ENCODE measurements around the gene RBMS3. TPM values are rescaled to one million over a fixed set of nuclear protein-coding genes. Genes with fewer than 3 reads are reported as not detected.
A peak's percentile ranks its signal among the peaks of the same experiment; 100 is the strongest.

Gene RBMS3
- total RNA-seq, 1 donor from 2014 or later, result 23.7 TPM

DNA sequence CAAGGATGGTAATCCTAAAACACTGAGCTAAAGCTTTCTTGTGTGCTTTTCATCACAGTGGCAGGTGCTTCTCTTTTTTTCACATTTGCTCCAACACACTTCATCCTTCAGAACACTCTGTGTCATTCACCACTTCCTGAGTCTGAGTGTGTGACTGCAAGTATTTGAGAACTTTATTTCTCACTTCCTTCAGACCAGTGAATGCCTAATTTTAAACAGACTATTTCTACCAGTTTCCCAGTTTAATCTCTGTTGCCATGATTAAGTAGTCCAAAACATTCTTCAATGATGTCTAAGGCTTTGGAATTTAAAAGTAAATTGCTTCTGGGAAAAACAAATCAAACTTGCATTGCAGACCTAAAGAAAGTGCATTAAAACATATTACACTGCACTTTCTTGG is 541.2 kb downstream of the RBMS3 start:
- Histone ChIP-seq H3K27me3 (ENCODE audit: control insufficient read depth, insufficient read depth, low read length) (no peaks in the 10 kb centered on the region), H3K4me3 (ENCODE audit: low read depth, low read length) (no peak overlapping the region), H3K36me3 (ENCODE audit: control insufficient read depth, insufficient read depth, low read length) (no peaks in the 10 kb centered on the region)
- peak; percentile 10 for DNase-seq (ENCODE audit: low read depth)
- TF ChIP-seq, protein P1, sequence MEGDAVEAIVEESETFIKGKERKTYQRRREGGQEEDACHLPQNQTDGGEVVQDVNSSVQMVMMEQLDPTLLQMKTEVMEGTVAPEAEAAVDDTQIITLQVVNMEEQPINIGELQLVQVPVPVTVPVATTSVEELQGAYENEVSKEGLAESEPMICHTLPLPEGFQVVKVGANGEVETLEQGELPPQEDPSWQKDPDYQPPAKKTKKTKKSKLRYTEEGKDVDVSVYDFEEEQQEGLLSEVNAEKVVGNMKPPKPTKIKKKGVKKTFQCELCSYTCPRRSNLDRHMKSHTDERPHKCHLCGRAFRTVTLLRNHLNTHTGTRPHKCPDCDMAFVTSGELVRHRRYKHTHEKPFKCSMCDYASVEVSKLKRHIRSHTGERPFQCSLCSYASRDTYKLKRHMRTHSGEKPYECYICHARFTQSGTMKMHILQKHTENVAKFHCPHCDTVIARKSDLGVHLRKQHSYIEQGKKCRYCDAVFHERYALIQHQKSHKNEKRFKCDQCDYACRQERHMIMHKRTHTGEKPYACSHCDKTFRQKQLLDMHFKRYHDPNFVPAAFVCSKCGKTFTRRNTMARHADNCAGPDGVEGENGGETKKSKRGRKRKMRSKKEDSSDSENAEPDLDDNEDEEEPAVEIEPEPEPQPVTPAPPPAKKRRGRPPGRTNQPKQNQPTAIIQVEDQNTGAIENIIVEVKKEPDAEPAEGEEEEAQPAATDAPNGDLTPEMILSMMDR (IDR thresholded peaks at IDR 0.05; ENCODE audit: insufficient read depth, low read length, poor library complexity, severe bottlenecking), result no peak

DNA sequence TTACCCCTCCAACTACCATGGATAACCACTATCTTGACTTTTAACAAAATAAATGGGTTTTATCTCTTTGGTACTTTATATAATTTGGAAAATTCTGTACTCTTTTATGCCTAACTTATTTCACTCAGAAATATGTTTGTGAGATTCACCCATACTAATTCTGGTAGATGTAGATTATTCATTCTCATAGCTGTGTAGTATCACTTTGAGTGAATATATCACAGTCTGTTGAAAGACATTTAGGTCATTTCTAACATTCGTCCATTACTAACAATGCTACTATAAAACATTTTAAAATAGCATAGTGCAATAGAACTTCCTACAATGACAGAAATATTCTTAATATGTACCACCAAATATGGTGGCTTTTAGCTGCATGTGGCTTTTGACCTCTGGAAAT is 542.4 kb downstream of the RBMS3 start:
- Histone ChIP-seq H3K36me3 (ENCODE audit: control insufficient read depth, insufficient read depth, low read length) (no peaks in the 10 kb centered on the region), H3K27me3 (ENCODE audit: control insufficient read depth, insufficient read depth, low read length) (no peaks in the 10 kb centered on the region), H3K4me3 (ENCODE audit: low read depth, low read length) (no peak overlapping the region)
- DNase-seq (ENCODE audit: low read depth), result no peak
- TF ChIP-seq, protein P1 (IDR thresholded peaks at IDR 0.05; ENCODE audit: insufficient read depth, low read length, poor library complexity, severe bottlenecking), result no peak

DNA sequence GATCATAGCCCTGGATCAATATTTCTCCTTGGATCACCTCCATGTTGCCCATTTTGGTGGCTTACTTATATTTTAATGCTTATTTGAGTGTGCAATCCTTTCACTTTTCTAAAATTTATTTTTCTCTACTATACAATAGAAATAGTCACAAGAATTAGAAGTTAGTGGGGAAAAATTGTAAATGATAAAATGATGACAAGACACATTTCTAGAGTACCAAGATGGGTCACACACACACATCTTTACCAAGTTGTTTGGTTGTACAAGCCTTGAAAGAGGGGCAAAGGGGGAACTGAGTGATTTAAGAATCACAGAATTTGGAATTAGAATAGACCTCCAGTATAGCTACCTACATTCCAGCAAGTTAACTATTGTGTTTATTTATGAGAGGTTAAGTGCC is 545.8 kb downstream of the RBMS3 start:
- Histone ChIP-seq H3K36me3 (ENCODE audit: control insufficient read depth, insufficient read depth, low read length) (no peaks in the 10 kb centered on the region), H3K27me3 (ENCODE audit: control insufficient read depth, insufficient read depth, low read length) (no peaks in the 10 kb centered on the region), H3K4me3 (ENCODE audit: low read depth, low read length) (no peak overlapping the region)
- no peak for DNase-seq (ENCODE audit: low read depth)
- TF ChIP-seq, protein P1 (IDR thresholded peaks at IDR 0.05; ENCODE audit: insufficient read depth, low read length, poor library complexity, severe bottlenecking), result no peak

DNA sequence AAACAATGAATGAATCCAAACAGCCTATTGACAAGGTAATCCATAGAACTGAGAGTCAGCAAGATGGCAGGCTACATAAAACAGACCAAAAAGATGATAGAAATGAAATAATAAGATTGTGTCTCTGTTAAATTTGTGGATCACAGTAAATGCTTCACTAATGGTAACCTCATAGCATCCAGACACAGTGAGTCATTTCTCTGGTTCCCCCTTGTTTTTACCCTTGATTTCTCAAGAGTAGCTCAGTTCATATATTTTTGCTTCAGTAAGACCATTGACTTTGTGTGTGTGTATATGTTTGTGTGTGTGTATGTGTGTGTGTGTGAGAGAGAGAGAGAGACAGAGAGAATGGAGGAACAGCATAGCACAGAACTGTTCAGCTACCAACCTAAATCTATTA is 546.9 kb downstream of the RBMS3 start:
- no peaks in the 10 kb centered on the region for H3K27me3 ChIP-seq (ENCODE audit: control insufficient read depth, insufficient read depth, low read length)
- H3K36me3 ChIP-seq (ENCODE audit: control insufficient read depth, insufficient read depth, low read length), result no peaks in the 10 kb centered on the region
- TF ChIP-seq, protein P1 (IDR thresholded peaks at IDR 0.05; ENCODE audit: insufficient read depth, low read length, poor library complexity, severe bottlenecking), result no peak
- H3K4me3 ChIP-seq (ENCODE audit: low read depth, low read length), result no peak overlapping the region
- no peak for DNase-seq (ENCODE audit: low read depth)

DNA sequence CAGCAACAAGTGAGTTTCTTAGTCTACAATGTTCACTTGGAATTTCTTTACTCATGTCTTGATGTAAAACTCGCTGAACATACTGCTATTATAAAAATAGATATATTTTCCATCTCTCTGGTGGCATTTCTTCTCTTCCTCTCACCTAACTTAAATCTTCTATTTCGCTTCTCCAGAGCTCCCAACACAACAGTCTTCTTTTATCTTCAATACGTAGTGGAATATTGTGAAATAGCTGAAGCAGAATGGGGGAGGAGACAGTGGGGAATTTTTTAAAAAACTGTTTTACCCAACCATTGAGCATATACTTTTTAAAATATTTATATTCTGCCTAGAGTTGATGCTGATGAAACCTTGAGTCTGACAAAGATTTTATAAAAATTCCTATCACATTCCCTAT is 548.5 kb downstream of the RBMS3 start:
- no peak for DNase-seq (ENCODE audit: low read depth)

DNA sequence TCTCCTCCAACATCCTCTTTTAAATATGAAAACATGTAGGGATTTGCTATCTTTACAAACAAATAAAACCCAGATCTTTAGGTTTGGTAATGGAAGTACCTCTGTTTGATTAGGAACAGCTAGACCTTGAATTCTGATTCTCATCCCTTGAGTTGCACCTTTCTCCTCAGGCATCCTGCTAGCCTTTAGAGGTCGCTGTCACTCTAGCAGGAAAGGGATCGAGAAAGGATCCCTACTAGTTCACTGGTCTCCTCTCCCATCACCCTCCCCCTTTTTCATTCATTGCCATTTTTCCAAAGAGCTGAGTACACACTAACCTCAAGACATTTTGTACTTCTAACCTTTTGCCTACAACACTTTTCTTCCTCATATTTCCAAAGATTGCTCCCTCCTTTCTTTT is 569.8 kb downstream of the RBMS3 start:
- H3K27me3 ChIP-seq (ENCODE audit: control insufficient read depth, insufficient read depth, low read length), result no peaks in the 10 kb centered on the region
- TF ChIP-seq, protein P1 (IDR thresholded peaks at IDR 0.05; ENCODE audit: insufficient read depth, low read length, poor library complexity, severe bottlenecking), result no peak
- no peak overlapping the region for H3K4me3 ChIP-seq (ENCODE audit: low read depth, low read length)
- no peak for DNase-seq (ENCODE audit: low read depth)
- no peaks in the 10 kb centered on the region for H3K36me3 ChIP-seq (ENCODE audit: control insufficient read depth, insufficient read depth, low read length)

More for the DNA sequence above, 548.5 kb downstream of the RBMS3 start:
- Histone ChIP-seq H3K4me3 (ENCODE audit: low read depth, low read length) (no peak overlapping the region), H3K36me3 (ENCODE audit: control insufficient read depth, insufficient read depth, low read length) (no peaks in the 10 kb centered on the region), H3K27me3 (ENCODE audit: control insufficient read depth, insufficient read depth, low read length) (no peaks in the 10 kb centered on the region)
- TF ChIP-seq, protein P1 (IDR thresholded peaks at IDR 0.05; ENCODE audit: insufficient read depth, low read length, poor library complexity, severe bottlenecking), result no peak
